ENCODE data around the gene GNAI2. TPM values are rescaled to one million over a fixed set of nuclear protein-coding genes. Genes with fewer than 3 reads are reported as not detected.

Gene GNAI2
- polyA plus RNA-seq, 1 donor (not counting 4 experiments of a cell fraction or from before 2014, with no cell fraction given): 268 TPM

DNA sequence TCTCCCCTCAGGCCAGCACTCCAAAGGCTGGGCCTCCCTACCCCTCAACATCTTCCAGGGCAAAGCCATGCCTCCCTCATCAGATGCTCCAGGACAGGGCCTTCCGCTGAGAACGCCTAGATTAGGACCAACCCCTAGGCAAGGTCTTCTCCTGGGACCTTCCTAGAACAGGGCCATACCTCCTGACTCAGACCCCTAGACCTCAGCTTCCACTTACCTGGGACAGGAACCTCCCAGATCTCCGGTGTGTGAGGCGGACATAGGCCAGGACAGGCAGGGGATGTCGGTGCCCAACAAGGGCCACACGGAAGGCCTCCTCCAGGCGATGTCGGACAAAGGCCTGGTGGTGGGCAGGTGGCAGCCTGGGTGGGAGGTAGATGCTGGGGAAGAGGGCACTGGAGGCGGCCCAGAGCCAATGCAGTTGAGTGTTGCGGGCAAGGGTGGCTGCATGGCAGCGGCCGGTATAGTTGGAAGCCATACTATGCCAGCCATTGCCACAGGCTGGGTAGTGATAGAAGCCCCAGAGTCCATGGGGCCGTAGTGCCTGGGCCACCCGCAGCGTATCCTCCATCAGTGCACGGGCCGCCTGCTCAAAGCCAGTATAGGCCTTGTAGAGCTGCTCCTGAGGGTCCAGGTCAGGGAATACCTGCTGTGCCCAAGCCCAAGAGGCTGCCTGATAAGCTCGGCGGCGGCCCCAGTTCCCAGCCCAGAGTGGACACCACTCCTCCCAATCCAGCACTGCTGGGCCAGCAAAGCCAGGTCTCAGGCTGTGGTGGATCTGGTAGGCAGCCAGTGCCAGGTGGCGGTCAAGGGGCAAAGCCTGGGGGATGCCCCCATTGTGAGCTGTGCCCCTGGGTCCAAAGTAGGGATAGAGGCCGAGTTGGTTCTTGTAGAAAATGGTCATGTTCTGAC, 58.7 kb downstream of the GNAI2 start:
- no peak overlapping the region for H3K27ac ChIP-seq (ENCODE audit: control insufficient read depth, insufficient read depth, low read length)
- H3K9ac ChIP-seq (ENCODE audit: control insufficient read depth, extremely low read depth, insufficient read depth, low read length): no peak overlapping the region
- no peaks in the 10 kb centered on the region for H3K9me3 ChIP-seq (ENCODE audit: control insufficient read depth, low read depth, low read length)
- H2AFZ ChIP-seq (ENCODE audit: control insufficient read depth, low read length): no peak overlapping the region
- no peaks in the 10 kb centered on the region for H4K20me1 ChIP-seq (ENCODE audit: control insufficient read depth, extremely low read depth, insufficient read depth, low read length)
- H3K27me3 ChIP-seq (ENCODE audit: control insufficient read depth, extremely low read depth, insufficient read depth, low read length): no peaks in the 10 kb centered on the region
- H3K4me3 ChIP-seq (ENCODE audit: control insufficient read depth in 2 of 3, extremely low read depth in 1 of 3, insufficient read depth in 2 of 3, low read depth in 1 of 3, low read length in 3 of 3): no peak overlapping the region
- peaks cover 29% of the 10 kb centered on the region for H3K79me2 ChIP-seq (ENCODE audit: control insufficient read depth, insufficient read depth, low read length)
- DNase-seq (ENCODE audit: low read depth, low spot score): no peak
- TF ChIP-seq EZH2 (IDR thresholded peaks at IDR 0.05; ENCODE audit: low read length): no peak
- TF ChIP-seq, protein P1, sequence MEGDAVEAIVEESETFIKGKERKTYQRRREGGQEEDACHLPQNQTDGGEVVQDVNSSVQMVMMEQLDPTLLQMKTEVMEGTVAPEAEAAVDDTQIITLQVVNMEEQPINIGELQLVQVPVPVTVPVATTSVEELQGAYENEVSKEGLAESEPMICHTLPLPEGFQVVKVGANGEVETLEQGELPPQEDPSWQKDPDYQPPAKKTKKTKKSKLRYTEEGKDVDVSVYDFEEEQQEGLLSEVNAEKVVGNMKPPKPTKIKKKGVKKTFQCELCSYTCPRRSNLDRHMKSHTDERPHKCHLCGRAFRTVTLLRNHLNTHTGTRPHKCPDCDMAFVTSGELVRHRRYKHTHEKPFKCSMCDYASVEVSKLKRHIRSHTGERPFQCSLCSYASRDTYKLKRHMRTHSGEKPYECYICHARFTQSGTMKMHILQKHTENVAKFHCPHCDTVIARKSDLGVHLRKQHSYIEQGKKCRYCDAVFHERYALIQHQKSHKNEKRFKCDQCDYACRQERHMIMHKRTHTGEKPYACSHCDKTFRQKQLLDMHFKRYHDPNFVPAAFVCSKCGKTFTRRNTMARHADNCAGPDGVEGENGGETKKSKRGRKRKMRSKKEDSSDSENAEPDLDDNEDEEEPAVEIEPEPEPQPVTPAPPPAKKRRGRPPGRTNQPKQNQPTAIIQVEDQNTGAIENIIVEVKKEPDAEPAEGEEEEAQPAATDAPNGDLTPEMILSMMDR (optimal IDR thresholded peaks at IDR 0.05 in 1 of 3, IDR thresholded peaks at IDR 0.05 in 1 of 3, conservative IDR thresholded peaks at IDR 0.05 in 1 of 3; ENCODE audit: extremely low read depth in 1 of 3, insufficient read depth in 2 of 3, low read length in 3 of 3): no peak
- no peak overlapping the region for H3K4me2 ChIP-seq (ENCODE audit: control insufficient read depth, extremely low read depth, insufficient read depth, low read depth, low read length)
- peaks cover 22% of the 10 kb centered on the region for H3K4me1 ChIP-seq (ENCODE audit: control insufficient read depth, extremely low read depth, insufficient read depth, low read length)
- FAIRE-seq: no peak
- H3K36me3 ChIP-seq (ENCODE audit: control insufficient read depth in 2 of 2, extremely low read depth in 1 of 2, insufficient read depth in 2 of 2, low read length in 2 of 2): peaks cover 8 to 15% of the 10 kb centered on the region in 2 experiments
- dilution Hi-C loops (cut with MboI; ENCODE audit: extremely low pct_ligation_motif_present, low sequenced_read_pairs): no loop called here
- H3K9me1 ChIP-seq (ENCODE audit: control insufficient read depth, extremely low read depth, insufficient read depth, low read length): peaks cover 3% of the 10 kb centered on the region

DNA sequence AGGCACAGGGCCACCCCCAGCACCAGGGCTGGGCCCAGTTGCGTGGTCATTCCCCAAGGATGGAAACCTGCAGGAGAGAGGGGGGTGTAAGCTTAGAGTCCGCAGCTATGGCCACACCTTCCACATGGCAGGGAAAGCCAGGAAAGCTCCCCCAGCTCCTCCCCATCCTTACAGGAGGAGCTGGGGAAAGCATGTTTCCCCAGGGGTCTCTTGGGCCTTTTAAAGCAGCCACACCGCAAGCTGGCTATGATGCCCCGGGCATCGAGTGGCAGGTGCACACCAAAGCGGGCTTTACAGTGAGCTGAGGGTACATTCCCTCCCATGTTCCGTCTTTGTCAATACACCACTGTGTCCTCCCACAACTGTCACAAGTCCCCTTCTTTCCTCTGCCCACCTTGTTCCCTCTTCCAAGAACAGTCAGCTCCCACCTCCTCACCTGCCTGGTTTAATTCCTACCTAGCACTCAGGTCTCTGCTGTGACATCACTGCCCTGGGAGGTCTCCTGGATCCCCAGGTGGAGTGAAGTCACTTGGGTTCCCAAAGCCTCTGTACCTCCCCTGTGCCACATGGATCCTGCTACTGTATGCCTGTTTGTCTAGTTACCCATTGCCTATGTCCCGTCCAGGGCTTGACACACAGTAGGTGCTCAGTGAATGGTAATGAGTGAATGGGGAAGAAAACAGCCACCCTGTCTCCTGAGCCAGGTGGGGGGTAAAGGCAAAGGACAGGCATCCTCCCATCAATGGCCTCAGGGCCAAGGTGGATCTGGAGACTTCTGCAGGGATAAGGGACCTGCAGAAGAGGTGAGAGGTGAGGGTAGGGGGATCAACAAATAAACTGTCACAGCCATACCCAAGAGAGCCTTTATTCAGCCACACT, 59.8 kb downstream of the GNAI2 start:
- no peak overlapping the region for H3K27ac ChIP-seq (ENCODE audit: control insufficient read depth, insufficient read depth, low read length)
- peaks cover 3% of the 10 kb centered on the region for H3K9me1 ChIP-seq (ENCODE audit: control insufficient read depth, extremely low read depth, insufficient read depth, low read length)
- no peaks in the 10 kb centered on the region for H3K27me3 ChIP-seq (ENCODE audit: control insufficient read depth, extremely low read depth, insufficient read depth, low read length)
- TF ChIP-seq, protein P1 (optimal IDR thresholded peaks at IDR 0.05 in 1 of 3, IDR thresholded peaks at IDR 0.05 in 1 of 3, conservative IDR thresholded peaks at IDR 0.05 in 1 of 3; ENCODE audit: extremely low read depth in 1 of 3, insufficient read depth in 2 of 3, low read length in 3 of 3): no peak
- TF ChIP-seq EZH2 (IDR thresholded peaks at IDR 0.05; ENCODE audit: low read length): no peak
- H3K4me1 ChIP-seq (ENCODE audit: control insufficient read depth, extremely low read depth, insufficient read depth, low read length): peaks cover 30% of the 10 kb centered on the region
- no peak overlapping the region for H3K9ac ChIP-seq (ENCODE audit: control insufficient read depth, extremely low read depth, insufficient read depth, low read length)
- DNase-seq (ENCODE audit: low read depth, low spot score) (no peak), FAIRE-seq (no peak)
- H4K20me1 ChIP-seq (ENCODE audit: control insufficient read depth, extremely low read depth, insufficient read depth, low read length): no peaks in the 10 kb centered on the region
- H3K79me2 ChIP-seq (ENCODE audit: control insufficient read depth, insufficient read depth, low read length): peaks cover 18% of the 10 kb centered on the region
- H3K4me3 ChIP-seq (ENCODE audit: control insufficient read depth in 2 of 3, extremely low read depth in 1 of 3, insufficient read depth in 2 of 3, low read depth in 1 of 3, low read length in 3 of 3): no peak overlapping the region
- no peaks in the 10 kb centered on the region for H3K9me3 ChIP-seq (ENCODE audit: control insufficient read depth, low read depth, low read length)
- dilution Hi-C loops (cut with MboI; ENCODE audit: extremely low pct_ligation_motif_present, low sequenced_read_pairs): no loop called here
- peaks cover 0 to 4% of the 10 kb centered on the region in 2 experiments for H3K36me3 ChIP-seq (ENCODE audit: control insufficient read depth in 2 of 2, extremely low read depth in 1 of 2, insufficient read depth in 2 of 2, low read length in 2 of 2)
- H2AFZ ChIP-seq (ENCODE audit: control insufficient read depth, low read length): no peak overlapping the region
- H3K4me2 ChIP-seq (ENCODE audit: control insufficient read depth, extremely low read depth, insufficient read depth, low read depth, low read length): no peak overlapping the region
